Neutrophil (primary cell): ENCODE data around the gene HPN.
"Not testable (repeated sequence)": the region's sequence is repeated elsewhere in the genome, so short reads cannot be mapped to it uniquely, and the experiment has no call there.

Source experiments
- H3K27ac ChIP-seq: fragments of 200-600 bp; sonication (generic); 2 replicates; pipeline ENCODE4 v1.5.1; 2016; ENCODE audit warnings: mild to moderate bottlenecking, moderate library complexity
- H3K27me3 ChIP-seq: fragments of 200-600 bp; sonication (generic); 2 replicates; pipeline ENCODE4 v1.6.0; 2016; ENCODE audit warnings: mild to moderate bottlenecking
- H3K36me3 ChIP-seq: fragments of 200-600 bp; sonication (generic); 2 replicates; pipeline ENCODE4 v1.5.1; 2017
- H3K4me1 ChIP-seq, 2 experiments: fragments of 200-600 bp in 1 of 2; sonication (generic) in 1 of 2; 1 replicate in 1 of 2; 2 replicates in 1 of 2; pipeline versions ENCODE4 v1.5.1 to v1.6.1; 2013 to 2016; ENCODE audit warnings: low read depth in 1 of 2, low read length in 1 of 2, mild to moderate bottlenecking in 1 of 2, moderate library complexity in 1 of 2; ENCODE audit not compliant: control insufficient read depth in 1 of 2, insufficient read depth in 1 of 2
- H3K4me3 ChIP-seq, 2 experiments: fragments of 200-600 bp in 1 of 2; sonication (generic) in 1 of 2; 1 replicate in 1 of 2; 2 replicates in 1 of 2; pipeline ENCODE4 v1.5.1; 2013 to 2016; ENCODE audit warnings: low read depth in 1 of 2, low read length in 1 of 2, mild to moderate bottlenecking in 1 of 2, moderate library complexity in 1 of 2
- H3K9me3 ChIP-seq: fragments of 200-600 bp; sonication (generic); 2 replicates; pipeline ENCODE4 v1.5.1; 2016
- TF ChIP-seq, protein P1 (sequence below): fragments of 200-600 bp; sonication (generic); IDR thresholded peaks from 2 replicates; pipeline ENCODE4 v1.5.1; 2016; ENCODE audit warnings: antibody characterized with exemption

HPN gene

DNA sequence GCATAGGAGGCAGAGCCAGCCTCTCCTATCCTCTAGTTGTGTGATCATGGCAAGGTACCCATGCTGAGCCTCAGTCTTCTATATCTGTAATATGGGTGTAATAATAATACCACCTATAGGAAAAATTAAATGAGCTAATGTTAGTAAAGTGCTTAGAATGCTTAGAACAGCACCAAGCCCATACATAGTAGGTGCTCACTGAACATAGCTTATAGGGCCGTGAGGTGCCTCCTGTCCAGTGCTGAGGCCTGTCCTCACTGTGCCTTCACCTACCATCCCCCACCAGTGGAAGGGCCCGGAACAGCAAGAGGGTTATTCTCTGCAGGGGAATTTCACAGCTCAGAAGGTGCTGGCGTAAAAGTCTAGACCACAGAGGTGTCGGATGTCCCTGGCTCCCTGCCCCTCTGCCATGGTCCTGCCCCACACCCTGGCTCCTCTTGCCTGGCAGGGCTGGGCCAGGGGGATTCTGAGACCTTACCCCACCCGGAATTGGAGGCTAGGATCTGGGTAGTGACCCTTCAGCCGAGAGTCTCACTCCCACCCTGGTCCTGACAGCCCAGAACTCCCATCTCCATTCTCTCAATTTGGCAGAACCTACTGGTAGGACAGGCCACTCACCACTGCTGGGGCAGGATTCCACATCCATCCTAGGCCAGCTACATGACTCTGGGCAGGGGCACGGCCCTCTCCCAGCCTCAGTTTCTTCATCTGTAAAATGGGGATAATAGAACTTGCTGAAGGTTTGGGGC lies 13.5 kb upstream of the HPN start:
- H3K27ac ChIP-seq = peak overlapping the region; percentile 5
- TF ChIP-seq, protein P1, sequence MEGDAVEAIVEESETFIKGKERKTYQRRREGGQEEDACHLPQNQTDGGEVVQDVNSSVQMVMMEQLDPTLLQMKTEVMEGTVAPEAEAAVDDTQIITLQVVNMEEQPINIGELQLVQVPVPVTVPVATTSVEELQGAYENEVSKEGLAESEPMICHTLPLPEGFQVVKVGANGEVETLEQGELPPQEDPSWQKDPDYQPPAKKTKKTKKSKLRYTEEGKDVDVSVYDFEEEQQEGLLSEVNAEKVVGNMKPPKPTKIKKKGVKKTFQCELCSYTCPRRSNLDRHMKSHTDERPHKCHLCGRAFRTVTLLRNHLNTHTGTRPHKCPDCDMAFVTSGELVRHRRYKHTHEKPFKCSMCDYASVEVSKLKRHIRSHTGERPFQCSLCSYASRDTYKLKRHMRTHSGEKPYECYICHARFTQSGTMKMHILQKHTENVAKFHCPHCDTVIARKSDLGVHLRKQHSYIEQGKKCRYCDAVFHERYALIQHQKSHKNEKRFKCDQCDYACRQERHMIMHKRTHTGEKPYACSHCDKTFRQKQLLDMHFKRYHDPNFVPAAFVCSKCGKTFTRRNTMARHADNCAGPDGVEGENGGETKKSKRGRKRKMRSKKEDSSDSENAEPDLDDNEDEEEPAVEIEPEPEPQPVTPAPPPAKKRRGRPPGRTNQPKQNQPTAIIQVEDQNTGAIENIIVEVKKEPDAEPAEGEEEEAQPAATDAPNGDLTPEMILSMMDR = no peak
- peaks cover 60% of the 10 kb centered on the region for H3K36me3 ChIP-seq

DNA sequence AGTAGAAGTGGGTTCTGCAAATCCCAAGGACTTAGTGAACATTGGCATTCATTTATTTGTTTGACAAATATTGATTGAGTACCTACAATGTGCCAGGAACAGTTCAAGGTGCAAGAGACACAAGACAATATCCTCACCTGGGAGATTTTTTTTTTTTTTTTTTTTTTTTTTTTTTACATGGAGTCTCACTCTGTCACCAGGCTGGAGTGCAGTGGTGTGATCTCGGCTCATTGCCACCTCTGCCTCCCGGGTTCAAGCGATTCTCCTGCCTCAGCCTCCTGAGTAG lies 13.0 kb upstream of the HPN start:
- peaks cover 55% of the 10 kb centered on the region for H3K36me3 ChIP-seq
- not testable (repeated sequence) for H3K9me3 ChIP-seq, H3K4me3 ChIP-seq, H3K4me1 ChIP-seq, H3K27ac ChIP-seq
- H3K27me3 ChIP-seq = peaks cover 48% of the 10 kb centered on the region

More for the DNA sequence above, 13.5 kb upstream of the HPN start:
- Histone ChIP-seq H3K4me3 (no peak overlapping the region), H3K27me3 (peaks cover 43% of the 10 kb centered on the region), H3K4me1 (peaks cover 8 to 10% of the 10 kb centered on the region in 2 experiments), H3K9me3 (no peaks in the 10 kb centered on the region)

DNA sequence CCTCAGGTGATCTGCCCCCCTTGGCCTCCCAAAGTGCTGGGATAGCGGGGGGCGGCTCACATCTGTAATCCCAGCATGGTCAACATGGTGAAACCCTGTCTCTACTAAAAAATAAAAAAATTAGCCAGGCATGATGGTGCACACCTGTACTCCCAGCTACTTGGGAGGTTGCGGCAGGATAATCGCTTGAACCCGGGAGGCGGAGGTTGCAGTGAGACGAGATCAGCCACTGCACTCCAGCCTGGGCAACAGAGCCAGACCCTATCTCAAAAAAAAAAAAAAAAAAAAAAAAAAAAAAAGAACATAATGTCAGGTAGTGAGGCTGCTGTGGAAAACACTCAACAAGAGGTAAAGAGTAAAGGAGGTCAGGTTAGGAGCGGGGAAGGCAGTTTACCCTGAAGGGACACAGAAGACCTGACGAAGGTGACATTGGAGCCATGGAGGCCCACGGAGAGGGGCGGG lies 12.2 kb upstream of the HPN start:
- H3K9me3 ChIP-seq, H3K27ac ChIP-seq, H3K4me1 ChIP-seq, H3K4me3 ChIP-seq: not testable (repeated sequence)
- Histone ChIP-seq H3K36me3 (peaks cover 47% of the 10 kb centered on the region), H3K27me3 (peaks cover 54% of the 10 kb centered on the region)

DNA sequence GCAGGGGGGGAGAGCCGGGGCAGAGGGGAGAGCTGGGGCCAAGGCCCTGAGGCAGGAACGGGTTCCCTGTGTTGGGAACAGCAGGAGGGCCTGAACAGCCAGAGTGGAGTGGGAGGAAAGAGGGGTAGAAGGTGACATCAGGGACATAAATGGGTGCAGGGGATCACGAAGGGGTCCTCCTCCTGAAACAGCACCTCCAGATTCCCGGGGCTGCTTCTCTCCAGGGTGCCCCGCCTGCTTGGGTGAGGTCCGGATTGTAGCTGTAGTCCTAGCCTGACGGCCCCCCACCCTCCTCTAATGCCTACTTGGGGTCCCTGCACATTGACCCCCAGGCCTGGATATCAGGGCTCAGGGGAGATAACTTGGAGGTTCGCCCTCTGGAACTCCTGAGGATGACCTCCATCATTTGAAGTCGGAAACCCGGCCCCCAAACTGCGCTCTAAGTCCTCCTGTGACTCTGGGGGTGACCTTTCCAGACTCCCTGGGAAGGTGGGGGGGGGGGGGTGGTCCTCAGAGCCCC lies 11.7 kb upstream of the HPN start:
- TF ChIP-seq, protein P1 = no peak
- H3K4me3 ChIP-seq = no peak overlapping the region

DNA sequence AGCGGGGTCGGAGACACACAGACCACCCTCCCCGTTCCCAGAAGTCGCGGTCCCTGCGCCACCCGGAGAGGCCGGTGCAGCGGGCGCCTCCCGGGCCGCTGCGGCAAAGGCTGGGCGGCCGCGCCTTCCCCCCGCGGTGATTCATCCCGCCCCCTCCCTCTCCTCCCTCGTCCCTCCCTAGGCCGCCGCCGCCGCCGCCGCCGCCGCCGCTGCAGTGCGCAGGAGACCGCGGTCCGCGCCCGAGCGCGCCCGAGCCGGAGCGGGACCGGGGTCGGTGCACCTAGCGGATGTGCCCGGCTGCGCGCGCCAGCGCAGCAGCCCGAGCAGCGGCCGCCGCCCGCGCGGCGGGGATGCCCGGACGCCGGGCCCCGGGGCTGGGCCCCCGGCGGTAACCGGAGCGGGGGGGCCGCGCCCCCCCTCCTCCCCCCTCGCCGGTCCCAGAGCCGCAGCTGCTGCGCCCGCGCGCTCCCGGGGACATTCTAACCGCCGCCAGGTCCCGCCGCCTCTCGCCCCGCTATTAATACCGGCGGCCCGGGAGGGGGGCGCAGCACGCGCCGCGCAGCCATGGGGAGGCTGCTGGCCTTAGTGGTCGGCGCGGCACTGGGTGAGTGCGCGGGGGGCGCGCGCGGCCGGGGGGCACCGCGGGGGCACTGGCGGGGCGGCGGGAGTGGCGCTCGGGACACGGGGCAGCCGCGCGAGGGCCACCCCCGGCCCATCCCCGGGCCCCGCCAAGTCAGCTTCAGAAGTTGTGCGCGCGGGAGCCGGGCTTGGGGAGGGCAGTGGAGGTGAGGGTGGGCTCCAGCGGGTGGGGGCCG lies 11.1 kb upstream of the HPN start, which contains the start of gene SCN1B:
Gene SCN1B (plus strand): TSS at position 214 of the 815 bp plus-strand sequence. CDS start 351 bp downstream, at position 565.
- Histone ChIP-seq H3K4me3 (no peak within 1 kb of the TSS), H3K27me3 (peaks cover 54% of the 10 kb centered on the region), H3K36me3 (peaks cover 36% of the 10 kb centered on the region), H3K9me3 (no peaks in the 10 kb centered on the region), H3K27ac (no peak within 1 kb of the TSS), H3K4me1 (peaks cover 5 to 6% of the 10 kb centered on the region in 2 experiments)
- TF ChIP-seq, protein P1 = no peak

More for the DNA sequence above, 11.7 kb upstream of the HPN start:
- no peaks in the 10 kb centered on the region for H3K9me3 ChIP-seq
- H3K4me1 ChIP-seq = peaks cover 5 to 6% of the 10 kb centered on the region in 2 experiments
- no peak overlapping the region for H3K27ac ChIP-seq
- peaks cover 42% of the 10 kb centered on the region for H3K36me3 ChIP-seq
- peaks cover 54% of the 10 kb centered on the region for H3K27me3 ChIP-seq

DNA sequence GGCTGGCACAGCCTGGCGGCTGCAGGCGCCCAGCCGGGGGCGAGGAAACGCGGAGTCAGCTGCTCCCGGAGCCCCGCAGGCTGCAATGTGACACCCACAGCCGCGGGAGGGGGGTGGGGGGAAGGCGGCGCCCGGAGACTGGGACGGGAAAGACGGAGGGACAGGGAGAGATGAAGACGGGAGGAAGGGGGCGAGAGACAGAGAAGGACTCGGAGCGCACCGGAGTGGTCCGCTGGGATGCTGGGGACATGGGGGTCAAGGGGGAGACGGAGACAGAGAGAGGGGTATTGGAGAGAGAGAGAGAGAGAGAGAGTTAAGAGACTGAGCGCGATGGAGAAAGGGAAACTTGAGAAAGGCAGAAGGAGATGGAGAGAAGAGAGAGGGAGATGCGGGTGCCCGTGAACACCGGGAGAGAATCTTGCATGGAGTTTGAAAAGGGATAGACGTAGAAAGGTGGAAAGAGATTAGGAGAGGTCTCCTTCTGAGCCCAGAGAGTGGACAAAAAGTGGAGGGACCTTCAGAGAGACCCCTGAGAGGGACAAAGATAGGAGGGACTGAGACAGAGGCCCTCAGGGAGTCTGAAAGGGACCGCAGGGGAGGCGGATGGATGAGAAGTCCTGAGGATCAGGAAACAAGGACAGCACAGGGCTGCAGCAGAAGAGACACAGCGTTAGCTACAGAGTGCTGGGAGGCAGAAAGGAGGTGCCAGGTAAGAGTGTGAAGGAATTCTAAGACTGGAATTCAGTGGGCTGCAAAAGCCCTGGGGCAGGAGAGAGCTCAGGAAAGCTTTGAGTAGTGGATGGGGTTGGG lies 10.2 kb upstream of the HPN start:
- TF ChIP-seq, protein P1 = no peak
- no peak overlapping the region for H3K4me3 ChIP-seq
- peaks cover 27% of the 10 kb centered on the region for H3K36me3 ChIP-seq
- no peaks in the 10 kb centered on the region for H3K9me3 ChIP-seq
- H3K4me1 ChIP-seq = peaks cover 5 to 6% of the 10 kb centered on the region in 2 experiments
- no peak overlapping the region for H3K27ac ChIP-seq
- H3K27me3 ChIP-seq = peaks cover 54% of the 10 kb centered on the region
